Measurements from ENCODE around the gene DIDO1.
A peak's percentile ranks its signal among the peaks of the same experiment; 100 is the strongest.
"Not testable (repeated sequence)": the region's sequence is repeated elsewhere in the genome, so short reads cannot be mapped to it uniquely, and the experiment has no call there.

DIDO1 gene

GRCh38 chr20:62879275-62880146 is 46.8 kb downstream of the DIDO1 start:
- DNase-seq (ENCODE audit: low read depth) = no peak

DNA sequence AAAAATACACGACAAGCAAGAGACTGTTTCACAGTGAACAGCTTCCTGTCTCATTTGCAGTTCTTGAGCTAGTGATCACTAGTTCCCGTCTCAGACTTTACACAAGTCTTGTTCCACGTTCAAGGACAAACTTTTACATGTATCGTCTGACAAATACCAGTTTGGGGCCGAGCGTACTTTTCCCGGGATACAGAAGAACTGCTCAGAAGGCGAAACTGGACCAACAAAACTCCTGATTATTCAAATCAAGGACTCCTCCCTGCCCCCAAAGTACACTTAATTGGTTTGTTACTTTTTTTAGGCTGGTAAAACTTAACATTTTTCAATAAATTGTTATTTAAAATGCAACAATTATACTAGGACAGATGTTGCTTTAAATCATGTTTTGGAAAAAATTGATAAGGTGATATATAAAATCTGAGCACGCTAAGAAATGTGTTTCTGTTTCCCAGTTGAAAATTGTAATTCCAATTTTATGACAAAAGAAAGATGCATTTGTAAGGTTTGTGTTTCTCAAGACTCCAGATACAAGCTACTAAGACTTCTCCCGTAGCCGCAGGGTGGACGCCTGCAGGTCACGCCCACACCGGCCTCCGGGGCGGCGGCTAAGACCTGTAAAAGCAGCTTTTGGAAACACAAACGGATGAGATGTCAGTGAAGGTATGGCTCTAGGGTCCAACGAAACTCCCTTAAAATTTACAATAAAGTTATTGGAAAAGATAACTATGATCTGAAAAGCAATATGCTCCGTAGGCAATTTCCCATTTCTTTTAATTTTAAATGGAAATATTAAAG is 47.9 kb downstream of the DIDO1 start:
- DNase-seq (ENCODE audit: low read depth) = no peak

- no peak for DNase-seq (ENCODE audit: low read depth)
These were observed 49.1 kb downstream of the DIDO1 start for GRCh38 chr20:62876902-62877816.

GRCh38 chr20:62876501-62876901 is 49.8 kb downstream of the DIDO1 start:
- no peak for DNase-seq (ENCODE audit: low read depth)

- DNase-seq (ENCODE audit: low read depth) = peak; percentile 77
These were observed 50.6 kb downstream of the DIDO1 start for GRCh38 chr20:62875419-62876361.

DNA sequence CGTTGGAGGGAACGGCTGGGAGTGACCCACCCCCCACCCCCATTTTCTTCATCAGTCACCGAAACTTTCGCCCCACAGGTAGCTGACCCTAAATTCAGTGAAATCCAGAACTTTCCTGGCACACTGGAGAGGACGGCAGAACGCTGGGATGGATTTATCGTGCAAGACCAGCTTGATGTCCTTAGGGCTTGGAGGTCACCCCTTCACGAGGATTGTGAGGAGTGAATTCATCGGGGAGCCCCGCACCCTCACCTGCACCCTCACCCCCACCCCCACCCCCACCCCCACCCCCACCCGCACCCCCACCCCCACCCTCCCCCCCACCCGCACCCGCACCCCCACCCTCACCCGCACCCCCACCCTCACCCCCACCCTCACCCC is 51.4 kb downstream of the DIDO1 start:
- no peak for DNase-seq (ENCODE audit: low read depth)

DNA sequence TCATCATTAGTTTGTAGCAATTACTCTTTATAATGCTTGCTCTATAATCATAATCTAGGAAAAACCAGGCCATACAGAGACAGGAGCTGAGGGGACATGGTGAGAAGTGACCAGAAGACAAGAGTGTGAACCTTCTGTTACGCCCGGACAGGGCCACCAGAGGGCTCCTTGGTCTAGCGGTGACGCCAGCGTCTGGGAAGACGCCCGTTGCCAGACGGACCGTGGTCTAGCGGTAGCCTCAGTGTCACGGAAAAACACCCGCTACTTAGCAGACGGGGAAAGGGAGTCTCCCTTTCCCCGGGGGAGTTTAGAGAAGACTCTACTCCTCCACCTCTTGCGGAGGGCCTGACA is 52.6 kb downstream of the DIDO1 start:
- not testable (repeated sequence) for DNase-seq (ENCODE audit: low read depth)

DNA sequence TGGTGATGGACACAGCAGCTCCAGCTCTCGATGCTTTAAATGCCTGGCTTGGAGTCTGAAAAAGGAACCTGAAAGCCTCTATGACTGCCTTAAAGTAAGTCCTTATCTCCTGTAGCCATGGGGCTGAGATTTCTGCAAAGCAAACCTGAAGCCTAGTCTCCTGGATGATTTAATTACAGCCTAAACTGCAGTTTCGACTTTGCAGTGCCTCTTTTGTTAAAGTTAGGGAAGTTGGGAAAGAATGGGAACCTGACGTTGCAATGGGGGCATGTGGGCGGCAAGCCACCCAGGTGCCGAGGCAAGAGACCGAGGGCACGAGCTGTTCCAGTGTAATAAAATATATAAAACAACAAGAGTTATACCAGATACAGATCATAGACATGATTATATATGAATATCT is 53.0 kb downstream of the DIDO1 start:
- DNase-seq (ENCODE audit: low read depth) = no peak

GRCh38 chr20:62872862-62873261 is 53.4 kb downstream of the DIDO1 start:
- no peak for DNase-seq (ENCODE audit: low read depth)

GRCh38 chr20:62872184-62872847 is 54.0 kb downstream of the DIDO1 start:
- no peak for DNase-seq (ENCODE audit: low read depth)

DNA sequence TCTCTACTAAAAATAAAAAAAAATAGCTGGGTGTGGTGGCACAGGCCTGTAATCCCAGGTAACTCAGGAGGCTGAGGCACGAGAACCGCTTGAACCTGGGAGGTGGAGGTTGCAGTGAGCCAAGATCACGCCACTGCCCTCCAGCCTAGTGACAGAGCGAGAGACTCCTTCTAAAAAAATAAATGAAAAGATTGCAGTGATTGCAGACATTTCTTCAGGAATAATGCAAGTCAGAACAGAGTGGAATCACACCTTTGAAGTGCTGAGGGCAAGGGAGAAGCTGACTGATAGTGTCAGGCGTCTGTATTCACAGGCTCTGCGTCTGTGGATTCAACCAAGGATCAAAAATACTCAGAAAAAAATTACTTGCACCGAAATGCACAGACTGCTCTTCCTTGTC is 62.1 kb downstream of the DIDO1 start:
- DNase-seq (ENCODE audit: low read depth) = no peak

- peak; percentile 40 for DNase-seq (ENCODE audit: low read depth)
These were observed 64.5 kb downstream of the DIDO1 start, which contains the start of gene TCFL5 for GRCh38 chr20:62861726-62862336. Gene TCFL5 (minus strand): TSS chr20:62861822. CDS start chr20:62861670, 152 bp downstream.

DNA sequence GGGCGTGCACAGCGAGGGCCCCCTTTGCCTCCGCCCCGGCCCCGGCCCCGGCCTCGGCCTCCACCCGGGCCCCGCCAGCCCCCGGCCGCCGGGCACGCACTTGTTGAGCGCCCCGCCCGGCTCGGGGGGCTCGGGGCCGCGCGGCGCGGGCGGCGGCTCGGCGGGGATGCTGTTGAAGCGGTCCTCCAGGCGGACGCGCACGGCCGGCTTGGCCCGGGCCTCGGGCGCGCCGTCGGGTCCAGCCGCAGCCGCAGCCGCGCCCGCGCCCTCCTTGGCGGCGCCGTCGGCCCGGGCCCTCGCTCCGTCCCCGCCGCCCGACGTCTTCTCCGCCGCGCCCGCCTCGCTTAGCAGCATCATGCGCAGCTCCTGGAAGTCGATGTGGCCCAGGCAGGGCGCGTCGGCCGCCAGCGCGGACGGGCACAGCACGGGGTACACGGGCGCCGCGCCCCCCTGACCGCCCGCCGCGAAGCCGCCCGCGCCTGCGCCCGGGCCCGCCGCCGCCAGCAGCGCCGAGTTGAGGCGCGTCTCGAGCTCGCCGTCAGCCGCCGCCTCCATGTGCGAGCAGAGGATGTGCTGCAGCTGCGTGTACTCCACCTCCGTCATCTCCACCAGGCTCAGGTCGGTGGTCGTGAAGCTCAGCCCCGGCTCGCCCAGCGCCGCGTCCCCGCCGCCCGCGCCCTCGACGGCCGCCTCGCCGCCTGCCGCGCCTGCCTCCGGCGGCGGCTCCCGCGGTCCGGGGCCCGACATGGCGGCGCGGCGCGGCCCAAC is 65.2 kb downstream of the DIDO1 start:
- no peak for DNase-seq (ENCODE audit: low read depth)

- no peak for DNase-seq (ENCODE audit: low read depth)
These were observed 65.8 kb downstream of the DIDO1 start for GRCh38 chr20:62860391-62860923.

DNA sequence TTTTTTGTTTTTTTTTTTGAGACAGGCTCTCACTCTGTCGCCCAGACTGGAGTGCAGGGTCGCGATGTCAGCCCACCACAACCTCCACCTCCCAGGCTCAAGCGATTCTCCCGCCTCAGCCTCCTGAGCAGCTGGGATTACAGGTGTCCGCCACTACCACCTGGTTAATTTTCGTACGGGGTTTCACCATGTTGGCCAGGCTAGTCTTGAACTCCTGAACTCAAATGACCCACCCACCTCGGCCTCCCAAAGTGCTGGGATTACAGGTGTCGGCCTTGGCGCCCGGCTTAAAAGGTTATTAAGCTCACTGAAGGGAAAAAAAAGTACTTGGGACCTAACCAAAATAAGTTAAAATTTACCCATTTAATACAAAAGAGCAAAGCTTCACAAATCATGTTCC is 66.6 kb downstream of the DIDO1 start:
- DNase-seq (ENCODE audit: low read depth) = no peak

- DNase-seq (ENCODE audit: low read depth) = no peak
These were observed 68.1 kb downstream of the DIDO1 start for GRCh38 chr20:62858058-62858830.

- DNase-seq (ENCODE audit: low read depth) = no peak
These were observed 69.2 kb downstream of the DIDO1 start for GRCh38 chr20:62856931-62857619.

DNA sequence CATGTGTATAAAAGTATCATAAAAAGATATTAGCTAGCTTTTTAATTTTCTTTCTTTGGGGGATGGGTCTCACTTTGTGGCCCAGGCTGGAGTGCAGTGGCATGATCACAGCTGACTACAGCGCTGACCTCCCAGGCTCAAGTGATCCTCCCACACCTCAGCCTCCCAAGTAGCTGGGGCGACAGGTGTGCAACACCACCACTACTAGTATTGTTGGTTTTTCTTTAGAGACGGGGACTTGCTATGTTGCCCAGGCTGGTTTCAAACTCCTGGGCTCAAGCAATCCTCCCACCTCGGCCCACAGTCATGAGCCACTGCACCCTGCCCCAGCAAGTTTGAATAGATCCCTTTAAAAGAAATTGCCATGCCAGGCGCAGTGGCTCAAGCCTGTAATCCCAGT is 71.2 kb downstream of the DIDO1 start:
- no peak for DNase-seq (ENCODE audit: low read depth)
